Non-pigmented ciliary epithelial cell (primary cell): ENCODE results near the gene GALNT14.

Source experiments
- DNase-seq: peaks from one replicate; pipeline ENCODE4 v3.0.0-alpha.2; 2010; ENCODE audit warnings: low read depth

The GALNT14 gene

DNA sequence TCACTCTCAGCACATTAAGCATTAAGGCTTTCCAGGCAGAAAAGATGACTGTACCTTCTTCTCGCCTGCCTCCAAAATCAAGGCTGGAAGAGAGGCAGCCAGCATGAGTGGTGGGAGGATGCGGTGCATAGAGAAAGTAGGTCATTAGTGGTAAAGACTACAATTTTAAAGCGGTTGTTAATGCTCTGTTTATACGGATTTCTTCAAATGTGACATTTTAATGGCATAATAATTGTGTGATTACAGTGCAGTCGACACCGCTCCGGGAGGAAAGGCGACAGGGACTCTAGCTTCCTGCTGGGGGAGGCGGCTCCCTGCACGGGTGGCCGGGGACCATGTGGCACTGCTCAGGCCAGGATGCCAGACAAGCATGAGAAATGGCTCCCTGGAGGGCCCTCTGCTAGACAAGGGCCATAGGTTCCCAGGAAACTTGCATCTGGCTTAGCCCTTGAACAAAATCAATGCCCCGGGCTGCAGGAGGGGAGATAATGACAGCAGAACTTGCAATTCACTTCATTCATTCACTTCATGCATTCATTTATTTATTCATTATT lies 129.6 kb downstream of the GALNT14 start:
- DNase-seq: no peak

GRCh38 chr2:31004257-31004656 lies 134.0 kb downstream of the GALNT14 start:
- no peak for DNase-seq

GRCh38 chr2:31003749-31004148 lies 134.5 kb downstream of the GALNT14 start:
- DNase-seq: no peak

- no peak for DNase-seq
Measured at GRCh38 chr2:31002537-31003150, 135.6 kb downstream of the GALNT14 start.

DNA sequence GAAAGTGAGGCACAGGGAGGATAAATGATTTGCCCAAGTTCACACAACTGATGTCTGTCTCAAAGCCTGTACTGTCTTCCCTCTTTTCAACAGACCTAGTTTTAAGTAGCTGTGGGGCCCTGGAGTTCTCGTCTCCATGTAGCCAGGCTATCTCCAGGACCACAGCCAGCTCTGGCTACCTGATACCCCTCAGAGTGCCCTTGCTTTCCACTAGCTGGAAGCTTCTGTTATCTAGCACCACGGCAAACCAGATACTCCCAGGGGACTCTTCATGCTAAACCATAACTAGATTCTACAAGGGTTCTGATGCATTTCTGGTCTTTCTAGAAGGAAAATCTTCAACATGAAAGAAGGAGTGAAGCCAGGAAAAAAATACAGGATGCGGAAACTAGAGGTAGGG lies 137.3 kb downstream of the GALNT14 start:
- DNase-seq: no peak

- DNase-seq: no peak
Measured at GRCh38 chr2:30998672-30999071, 139.6 kb downstream of the GALNT14 start.

- DNase-seq: no peak
Measured at GRCh38 chr2:30997979-30998378, 140.3 kb downstream of the GALNT14 start.

GRCh38 chr2:30994227-30995056 lies 143.8 kb downstream of the GALNT14 start:
- no peak for DNase-seq

DNA sequence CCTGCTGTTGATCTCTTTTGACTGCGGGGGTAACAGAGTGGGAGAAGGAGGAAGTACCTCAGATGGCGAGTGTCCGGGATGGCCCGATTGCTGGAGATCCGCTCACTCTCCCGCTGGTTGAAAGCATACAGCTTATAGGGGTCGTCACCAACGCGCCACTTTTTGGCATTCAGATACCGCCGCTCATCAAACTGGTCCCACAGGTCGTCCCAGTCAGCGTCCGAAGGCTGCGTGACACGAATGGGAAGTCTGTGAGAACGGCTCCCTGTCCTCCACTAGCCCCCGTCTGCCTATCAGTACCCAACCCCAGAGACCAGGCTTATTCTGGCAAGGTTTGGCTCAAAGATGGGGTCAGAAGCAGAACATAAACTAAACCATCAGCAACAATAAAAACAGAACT lies 145.5 kb downstream of the GALNT14 start:
- DNase-seq: no peak

- no peak for DNase-seq
Measured at GRCh38 chr2:30990671-30991070, 147.6 kb downstream of the GALNT14 start.

- DNase-seq: no peak
Measured at GRCh38 chr2:30990176-30990575, 148.1 kb downstream of the GALNT14 start.

GRCh38 chr2:30989746-30990145 lies 148.5 kb downstream of the GALNT14 start:
- no peak for DNase-seq

DNA sequence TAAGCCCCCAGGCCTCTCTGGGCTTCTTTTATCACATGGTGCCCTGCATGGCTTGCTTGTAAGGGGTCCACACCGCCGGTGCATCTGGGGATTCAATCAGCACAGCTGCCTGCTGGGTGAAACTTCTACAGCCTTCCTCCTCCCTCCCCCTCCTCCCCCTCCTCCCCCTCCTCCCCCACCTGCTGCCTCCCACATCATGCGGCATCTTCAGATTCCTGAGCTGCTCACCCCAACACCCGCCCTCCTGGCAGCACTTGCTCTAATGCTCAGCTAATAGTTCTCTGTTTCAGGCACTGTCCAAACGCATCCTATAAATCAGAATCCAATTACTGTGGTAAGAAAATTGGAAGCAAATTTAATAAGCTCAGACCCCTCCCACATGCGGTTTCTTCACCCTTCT lies 150.7 kb downstream of the GALNT14 start:
- DNase-seq: no peak

GRCh38 chr2:30986231-30986580 lies 152.0 kb downstream of the GALNT14 start:
- DNase-seq: no peak

DNA sequence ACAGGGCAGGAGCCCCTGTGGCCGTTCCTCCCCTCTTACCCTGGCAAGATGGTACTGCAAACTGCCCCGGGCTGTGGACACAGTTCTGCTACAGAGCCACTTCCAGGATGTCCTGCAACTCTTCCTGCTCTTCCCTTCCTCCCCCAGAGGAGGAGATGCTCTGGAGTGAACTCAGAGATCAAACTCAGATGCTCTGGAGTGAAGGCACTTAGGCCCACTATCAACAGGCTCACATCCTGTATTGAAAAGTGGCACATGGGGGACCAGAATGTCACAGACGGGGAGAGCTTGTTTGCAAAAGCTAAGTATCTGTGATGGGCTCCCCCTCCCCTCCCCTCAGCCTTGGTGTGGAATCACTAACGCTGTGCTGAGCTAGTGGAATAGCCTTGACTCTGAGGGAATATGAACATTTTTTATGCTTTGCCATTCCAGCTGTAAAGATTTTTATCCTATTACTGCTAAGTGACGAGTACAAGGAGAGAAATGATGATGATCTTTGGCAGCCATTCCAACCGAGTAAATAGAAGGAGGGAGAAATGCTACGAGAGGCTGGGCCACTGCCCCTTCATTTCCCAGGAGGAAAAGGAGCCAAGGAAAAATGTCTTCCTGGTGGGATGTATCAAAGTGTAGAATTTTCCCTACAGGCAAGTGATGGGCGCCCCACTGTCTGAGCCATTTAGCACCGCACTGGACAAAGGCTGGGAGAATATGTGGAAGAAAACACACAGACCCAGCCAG lies 152.6 kb downstream of the GALNT14 start:
- DNase-seq: no peak

DNA sequence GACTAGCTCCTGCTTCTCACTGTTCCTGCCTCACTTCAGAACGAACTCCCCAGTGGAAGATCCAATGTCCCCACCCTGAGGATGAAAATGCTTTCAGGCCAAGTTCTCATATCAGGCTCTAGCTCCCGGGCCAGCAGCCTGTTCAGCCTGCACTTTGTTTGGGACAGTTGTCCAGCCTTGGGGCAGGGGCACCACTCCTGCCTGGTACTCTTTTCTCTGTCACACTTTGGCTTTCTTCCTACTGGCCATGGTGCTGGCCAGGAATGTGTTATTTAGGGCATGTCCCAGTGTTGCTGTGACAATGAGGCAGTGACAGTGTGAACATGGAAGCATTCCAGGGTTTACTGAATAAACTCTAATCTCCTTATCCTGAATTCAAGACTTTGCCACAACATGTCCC lies 154.1 kb downstream of the GALNT14 start:
- DNase-seq: no peak

GRCh38 chr2:30981510-30981909 lies 156.7 kb downstream of the GALNT14 start:
- DNase-seq: no peak

- no peak for DNase-seq
Measured at GRCh38 chr2:30981096-30981495, 157.1 kb downstream of the GALNT14 start.

DNA sequence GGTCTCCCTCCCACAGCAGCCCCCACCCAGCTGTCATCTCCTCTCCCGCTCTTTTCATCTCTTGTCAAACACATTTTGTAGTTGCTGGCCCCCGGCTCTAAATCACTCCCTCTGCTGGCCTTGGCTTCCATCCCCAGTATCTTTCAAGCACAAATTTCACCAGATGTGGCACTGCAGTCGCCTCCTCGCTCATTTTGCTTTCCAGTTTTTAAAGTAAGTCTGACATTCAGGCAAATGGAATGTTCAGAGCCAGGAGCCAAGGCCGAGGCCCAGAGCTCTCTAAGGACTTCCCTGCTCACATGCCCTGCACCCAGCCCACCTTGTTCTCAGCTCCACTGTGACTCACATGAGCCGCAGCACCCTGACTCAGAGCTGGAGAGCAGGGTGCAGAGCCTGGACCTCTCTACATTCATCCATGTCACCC lies 158.4 kb downstream of the GALNT14 start:
- peak; percentile 13 for DNase-seq

DNA sequence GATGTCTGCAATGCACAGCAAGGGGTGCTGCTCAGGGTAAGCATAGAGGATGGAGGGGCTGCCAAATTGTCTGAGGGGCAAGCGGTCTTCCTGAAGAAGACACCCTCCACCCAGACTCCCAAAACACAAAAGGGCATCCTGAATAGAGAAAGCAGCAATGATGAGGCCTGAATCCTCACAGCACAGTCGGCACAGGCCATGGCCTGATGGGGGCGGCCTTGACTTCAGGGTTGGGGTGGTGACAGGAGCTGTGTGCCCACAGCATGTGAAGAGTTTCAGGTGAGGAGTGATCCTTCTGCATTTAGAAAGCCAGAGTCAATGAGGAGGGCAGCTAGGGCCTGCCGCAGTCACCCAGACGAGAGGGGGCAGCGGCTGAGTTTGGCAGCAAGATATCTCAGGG lies 159.4 kb downstream of the GALNT14 start:
- DNase-seq: no peak

DNA sequence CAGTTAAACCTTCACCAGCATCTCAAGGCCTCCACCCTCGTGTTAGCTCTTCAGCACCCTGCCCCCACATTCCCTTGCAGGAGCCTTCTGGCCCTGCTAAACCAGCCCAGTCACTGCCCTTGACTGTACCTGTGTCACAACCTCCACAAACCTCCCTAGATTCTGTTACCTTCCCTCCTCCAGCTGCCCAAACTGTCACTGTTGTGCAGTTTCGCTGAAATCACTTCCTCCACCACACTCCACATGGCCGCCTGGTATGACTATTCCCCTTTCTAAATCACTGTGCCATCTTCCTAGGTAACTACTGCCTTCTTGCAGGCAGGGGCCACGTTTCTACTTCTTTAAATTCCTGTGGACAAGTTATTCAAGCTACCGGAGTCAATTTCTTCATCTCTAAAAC lies 160.2 kb downstream of the GALNT14 start:
- no peak for DNase-seq

DNA sequence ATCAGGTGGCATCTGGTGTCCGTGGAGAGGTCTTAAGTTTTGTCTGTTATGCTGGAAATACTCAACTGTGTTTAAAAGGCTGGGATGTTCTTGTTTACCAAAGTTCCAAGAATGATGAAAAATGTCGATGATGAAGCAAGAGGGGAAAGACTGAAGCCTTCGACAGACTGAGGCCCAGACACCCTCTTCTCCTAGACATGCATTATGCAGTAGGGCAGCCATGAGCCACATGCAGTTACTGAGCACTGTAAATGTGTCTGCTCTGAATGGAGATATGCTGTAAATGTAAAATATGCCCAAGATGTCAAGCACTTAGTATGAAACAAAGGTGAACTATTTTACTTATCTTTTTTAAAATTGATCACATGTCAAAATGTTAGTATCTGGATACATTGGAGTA lies 163.1 kb downstream of the GALNT14 start:
- no peak for DNase-seq

GRCh38 chr2:30974554-30974953 lies 163.7 kb downstream of the GALNT14 start:
- no peak for DNase-seq
